GM23338 (cell line): ENCODE data around the gene SIK2.

ENCODE experiments used
- CTCF ChIP-seq, 2 experiments: fragments of 200-600 bp in 1 of 2; sonication (generic) in 1 of 2; conservative IDR thresholded peaks; 2 replicates each; pipeline versions ENCODE4 v1.5.1 to v1.6.1; 2016 to 2017; ENCODE audit warnings: antibody characterized with exemption in 2 of 2, low read depth in 2 of 2, mild to moderate bottlenecking in 2 of 2, moderate library complexity in 1 of 2
- ETS1 ChIP-seq: IDR thresholded peaks from 2 replicates; pipeline ENCODE4 v1.6.1; 2016; ENCODE audit warnings: antibody characterized with exemption
- EZH2 ChIP-seq: fragments of 200-600 bp; sonication (generic); IDR thresholded peaks from one replicate; pipeline ENCODE4 v1.8.0; 2017; ENCODE audit warnings: antibody characterized with exemption, mild to moderate bottlenecking, low read depth; ENCODE audit not compliant: unreplicated experiment
- POLR2AphosphoS5 ChIP-seq: IDR thresholded peaks from 2 replicates; pipeline ENCODE4 v1.6.1; 2016; ENCODE audit warnings: antibody characterized with exemption, low read depth
- REST ChIP-seq: IDR thresholded peaks from one replicate; pipeline ENCODE4 v1.6.1; 2018; ENCODE audit warnings: antibody characterized with exemption; ENCODE audit not compliant: unreplicated experiment
- STAT1 ChIP-seq: IDR thresholded peaks from one replicate; pipeline ENCODE4 v1.6.1; 2016; ENCODE audit warnings: antibody characterized with exemption; ENCODE audit not compliant: unreplicated experiment
- ZNF331 ChIP-seq: fragments of 250-450 bp; sonication (Bioruptor Pico); IDR thresholded peaks from 2 replicates; pipeline ENCODE4 v1.5.0; 2020; ENCODE audit warnings: low read depth, mild to moderate bottlenecking, moderate library complexity

GRCh38 chr11:111696556-111696955, 94.3 kb downstream of the SIK2 start:
- no peak for TF ChIP-seq REST
- no peak for TF ChIP-seq CTCF (conservative IDR thresholded peaks at IDR 0.05; ENCODE audit: low read depth in 2 of 2)
- no peak for TF ChIP-seq ZNF331 (CRISPR knock-in tag)
- no peak for TF ChIP-seq ETS1
- TF ChIP-seq POLR2AphosphoS5, result no peak
- TF ChIP-seq STAT1, result no peak
- TF ChIP-seq EZH2, result no peak
